SK-N-SH treated with all-trans-retinoic acid at 6 μM for 48 hours (cell line): ENCODE results near the gene TYSND1.
"Not testable (repeated sequence)": the region's sequence is repeated elsewhere in the genome, so short reads cannot be mapped to it uniquely, and the experiment has no call there.

Experiments used
- ATAC-seq: fragments of 200-7000 bp; cut with Tn5 transposase; 3 replicates; pipeline ENCODE4 v1.9.1; 2020; ENCODE audit warnings: mild to moderate bottlenecking, moderate library complexity
- BACH2 ChIP-seq: fragments of 250-450 bp; sonication (Bioruptor Pico); IDR thresholded peaks from 2 replicates; pipeline ENCODE4 v1.9.0; 2021; ENCODE audit warnings: mild to moderate bottlenecking, borderline replicate concordance
- CREB5 ChIP-seq: fragments of 250-450 bp; sonication (Bioruptor Pico); IDR thresholded peaks from 2 replicates; pipeline ENCODE4 v1.5.1; 2020; ENCODE audit warnings: low read depth, mild to moderate bottlenecking, moderate library complexity
- CSDC2 ChIP-seq: fragments of 250-450 bp; sonication (Bioruptor Pico); IDR thresholded peaks from 2 replicates; pipeline ENCODE4 v1.5.0; 2020; ENCODE audit warnings: mild to moderate bottlenecking, moderate library complexity
- CSRNP3 ChIP-seq: fragments of 250-450 bp; sonication (Bioruptor Pico); IDR thresholded peaks from 2 replicates; pipeline ENCODE4 v1.5.1; 2021; ENCODE audit warnings: mild to moderate bottlenecking, moderate library complexity
- ESRRG ChIP-seq: fragments of 250-450 bp; sonication (Bioruptor Pico); IDR thresholded peaks from 2 replicates; pipeline ENCODE4 v1.6.1; 2021; ENCODE audit warnings: mild to moderate bottlenecking
- GLIS3 ChIP-seq: fragments of 250-450 bp; sonication (Bioruptor Pico); IDR thresholded peaks from 2 replicates; pipeline ENCODE4 v1.5.0; 2020; ENCODE audit warnings: mild to moderate bottlenecking, moderate library complexity
- ISL1 ChIP-seq: fragments of 250-450 bp; sonication (Bioruptor Pico); IDR thresholded peaks from 2 replicates; pipeline ENCODE4 v2.1.2; 2022; ENCODE audit warnings: mild to moderate bottlenecking, moderate library complexity
- PATZ1 ChIP-seq: fragments of 250-450 bp; sonication (Bioruptor Pico); IDR thresholded peaks from 2 replicates; pipeline ENCODE4 v1.8.0; 2020; ENCODE audit warnings: mild to moderate bottlenecking, moderate library complexity, borderline replicate concordance
- PPARA ChIP-seq: fragments of 250-450 bp; sonication (Bioruptor Pico); IDR thresholded peaks from 2 replicates; pipeline ENCODE4 v1.5.0; 2020; ENCODE audit warnings: mild to moderate bottlenecking, borderline replicate concordance
- RARB ChIP-seq: fragments of 250-450 bp; sonication (Bioruptor Pico); IDR thresholded peaks from 2 replicates; pipeline ENCODE4 v1.8.0; 2021; ENCODE audit warnings: mild to moderate bottlenecking, moderate library complexity
- SNAI2 ChIP-seq: fragments of 250-450 bp; sonication (Bioruptor Pico); IDR thresholded peaks from 2 replicates; pipeline ENCODE4 v1.5.0; 2020; ENCODE audit warnings: mild to moderate bottlenecking, moderate library complexity
- TSHZ2 ChIP-seq: fragments of 250-450 bp; sonication (Bioruptor Pico); IDR thresholded peaks from 2 replicates; pipeline ENCODE4 v1.5.0; 2020; ENCODE audit warnings: mild to moderate bottlenecking, moderate library complexity
- ZC3H10 ChIP-seq: fragments of 250-450 bp; sonication (Bioruptor Pico); IDR thresholded peaks from 2 replicates; pipeline ENCODE4 v1.5.1; 2021; ENCODE audit warnings: mild to moderate bottlenecking, moderate library complexity
- ZFP3 ChIP-seq: fragments of 250-450 bp; sonication (Bioruptor Pico); IDR thresholded peaks from 2 replicates; pipeline ENCODE4 v1.5.0; 2020; ENCODE audit warnings: mild to moderate bottlenecking, moderate library complexity
- ZFP30 ChIP-seq: fragments of 450-650 bp; formaldehyde crosslinking; IDR thresholded peaks from 2 replicates; pipeline ENCODE4 v1.5.0; 2022; ENCODE audit warnings: mild to moderate bottlenecking, moderate library complexity
- ZNF70 ChIP-seq: fragments of 450-650 bp; formaldehyde crosslinking; IDR thresholded peaks from 2 replicates; pipeline ENCODE4 v1.5.0; 2020; ENCODE audit warnings: mild to moderate bottlenecking, moderate library complexity
- ZNF8 ChIP-seq: fragments of 450-650 bp; formaldehyde crosslinking; IDR thresholded peaks from 2 replicates; pipeline ENCODE4 v1.5.0; 2020; ENCODE audit warnings: mild to moderate bottlenecking, moderate library complexity

TYSND1 gene

GRCh38 chr10:70123817-70124216 lies 22.7 kb downstream of the TYSND1 start (continued):
- TF ChIP-seq GLIS3 (CRISPR knock-in tag) (no peak), CSRNP3 (CRISPR knock-in tag) (no peak), ZFP3 (CRISPR knock-in tag) (no peak), PPARA (no peak)

GRCh38 chr10:70123166-70123565 lies 23.3 kb downstream of the TYSND1 start:
- ATAC-seq, result not testable (repeated sequence)

- TF ChIP-seq CSRNP3 (CRISPR knock-in tag) (no peak), ZNF8 (CRISPR knock-in tag) (no peak), ISL1 (CRISPR knock-in tag) (no peak), CREB5 (no peak), PATZ1 (CRISPR knock-in tag) (no peak)
- no peak for ATAC-seq
Observed at GRCh38 chr10:70122742-70123141, 23.8 kb downstream of the TYSND1 start.

- TF ChIP-seq PATZ1 (CRISPR knock-in tag) (no peak), ISL1 (CRISPR knock-in tag) (no peak), ESRRG (CRISPR knock-in tag) (no peak), TSHZ2 (no peak), SNAI2 (CRISPR knock-in tag) (no peak), ZC3H10 (no peak), CSRNP3 (CRISPR knock-in tag) (no peak), ZFP30 (CRISPR knock-in tag) (no peak), RARB (no peak), ZNF70 (CRISPR knock-in tag) (no peak), BACH2 (CRISPR knock-in tag) (no peak), GLIS3 (CRISPR knock-in tag) (no peak), CSDC2 (no peak)
- no peak for ATAC-seq
Observed at GRCh38 chr10:70121281-70121949, 25.1 kb downstream of the TYSND1 start.
